ENCODE results near the gene ZSCAN30.

Gene ZSCAN30

GRCh38 chr18:35201256-35201931, 88.6 kb downstream of the ZSCAN30 start:
- Histone ChIP-seq H3K36me3 (ENCODE audit: insufficient read depth, low read length) (no peaks in the 10 kb centered on the region), H3K79me2 (ENCODE audit: insufficient read depth, low read length) (no peaks in the 10 kb centered on the region), H2AFZ (ENCODE audit: low read length) (no peak overlapping the region), H3F3A (ENCODE audit: insufficient read depth, low read length) (no peaks in the 10 kb centered on the region), H3K9me3 (ENCODE audit: low read length) (no peaks in the 10 kb centered on the region), H3K27ac (ENCODE audit: low read depth, low read length, poor library complexity, severe bottlenecking) (no peak overlapping the region), H3K27me3 (ENCODE audit: insufficient read depth, low read length) (no peaks in the 10 kb centered on the region), H3K9ac (ENCODE audit: low read length) (no peak overlapping the region), H3K4me1 (ENCODE audit: insufficient read depth, low read length, severe bottlenecking) (no peaks in the 10 kb centered on the region), H3K4me3 (ENCODE audit: low read depth, low read length, poor library complexity, severe bottlenecking) (no peak overlapping the region), H3K4me2 (ENCODE audit: low read length) (no peak overlapping the region), H3K9me2 (ENCODE audit: low read depth, low read length) (no peaks in the 10 kb centered on the region), H4K20me1 (ENCODE audit: insufficient read depth, low read length) (no peaks in the 10 kb centered on the region)
- TF ChIP-seq, protein P1, sequence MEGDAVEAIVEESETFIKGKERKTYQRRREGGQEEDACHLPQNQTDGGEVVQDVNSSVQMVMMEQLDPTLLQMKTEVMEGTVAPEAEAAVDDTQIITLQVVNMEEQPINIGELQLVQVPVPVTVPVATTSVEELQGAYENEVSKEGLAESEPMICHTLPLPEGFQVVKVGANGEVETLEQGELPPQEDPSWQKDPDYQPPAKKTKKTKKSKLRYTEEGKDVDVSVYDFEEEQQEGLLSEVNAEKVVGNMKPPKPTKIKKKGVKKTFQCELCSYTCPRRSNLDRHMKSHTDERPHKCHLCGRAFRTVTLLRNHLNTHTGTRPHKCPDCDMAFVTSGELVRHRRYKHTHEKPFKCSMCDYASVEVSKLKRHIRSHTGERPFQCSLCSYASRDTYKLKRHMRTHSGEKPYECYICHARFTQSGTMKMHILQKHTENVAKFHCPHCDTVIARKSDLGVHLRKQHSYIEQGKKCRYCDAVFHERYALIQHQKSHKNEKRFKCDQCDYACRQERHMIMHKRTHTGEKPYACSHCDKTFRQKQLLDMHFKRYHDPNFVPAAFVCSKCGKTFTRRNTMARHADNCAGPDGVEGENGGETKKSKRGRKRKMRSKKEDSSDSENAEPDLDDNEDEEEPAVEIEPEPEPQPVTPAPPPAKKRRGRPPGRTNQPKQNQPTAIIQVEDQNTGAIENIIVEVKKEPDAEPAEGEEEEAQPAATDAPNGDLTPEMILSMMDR (IDR thresholded peaks at IDR 0.05; ENCODE audit: low read length), result no peak
- TF ChIP-seq EZH2 (IDR thresholded peaks at IDR 0.05; ENCODE audit: borderline replicate concordance, low read length), result no peak

Data from OCI-LY1 (cell line).